Liver (tissue), 9 donors: ENCODE results near the gene JPH4. TPM values are rescaled to one million over a fixed set of nuclear protein-coding genes. Genes with fewer than 3 reads are reported as not detected.

Experiments used
- DNase-seq: peaks from one replicate; pipeline ENCODE4 v3.0.0-alpha.2; 2017; ENCODE audit warnings: low spot score
- H3K27ac ChIP-seq, 2 donors: one replicate each; pipeline ENCODE4 v1.7.0; 2013; ENCODE audit warnings: inconsistent platforms in 2 of 2, low read length in 2 of 2, control low read depth in 1 of 2, low read depth in 1 of 2, mild to moderate bottlenecking in 1 of 2
- H3K27me3 ChIP-seq, 4 donors: one replicate each; pipeline versions ENCODE4 v1.6.1 to v1.7.0; 2013; ENCODE audit warnings: low read length in 3 of 4, inconsistent platforms in 1 of 4, mild to moderate bottlenecking in 1 of 4, moderate library complexity in 1 of 4; ENCODE audit not compliant: control insufficient read depth in 4 of 4, insufficient read depth in 4 of 4
- H3K36me3 ChIP-seq, 4 donors: one replicate each; pipeline versions ENCODE4 v1.6.1 to v1.7.0; 2013; ENCODE audit warnings: low read length in 3 of 4, mild to moderate bottlenecking in 3 of 4, low read depth in 1 of 4, moderate library complexity in 1 of 4; ENCODE audit not compliant: control insufficient read depth in 4 of 4, insufficient read depth in 3 of 4
- H3K4me1 ChIP-seq, 4 donors: one replicate each; pipeline versions ENCODE4 v1.6.1 to v1.7.0; 2013; ENCODE audit warnings: low read length in 3 of 4, mild to moderate bottlenecking in 3 of 4, moderate library complexity in 1 of 4; ENCODE audit not compliant: control insufficient read depth in 4 of 4, insufficient read depth in 4 of 4
- H3K4me3 ChIP-seq, 3 donors: one replicate each; pipeline versions ENCODE4 v1.6.1 to v1.7.0; 2013; ENCODE audit warnings: low read length in 3 of 3, control low read depth in 1 of 3, low read depth in 1 of 3, mild to moderate bottlenecking in 1 of 3
- H3K9ac ChIP-seq, 2 donors: one replicate each; pipeline ENCODE4 v1.7.0; 2013; ENCODE audit warnings: low read length in 2 of 2, mild to moderate bottlenecking in 2 of 2, moderate library complexity in 2 of 2, control low read depth in 1 of 2, low read depth in 1 of 2
- H3K9me3 ChIP-seq, 4 donors: one replicate each; pipeline versions ENCODE4 v1.6.1 to v1.7.0; 2013; ENCODE audit warnings: low read length in 3 of 4; ENCODE audit not compliant: control insufficient read depth in 4 of 4
- ATF3 ChIP-seq: IDR thresholded peaks from 2 replicates; pipeline ENCODE4 v1.6.1; 2016; ENCODE audit warnings: antibody characterized with exemption
- CTCF ChIP-seq: fragments of 150-350 bp; IDR thresholded peaks from 2 replicates; pipeline ENCODE4 v1.5.1; 2017; ENCODE audit warnings: improper control_type of control experiment, low read depth, low read length; ENCODE audit not compliant: missing input control
- EGR1 ChIP-seq, 2 donors: IDR thresholded peaks; 2 replicates each; pipeline ENCODE4 v1.6.1; 2016 to 2018; ENCODE audit warnings: antibody characterized with exemption in 2 of 2, low read depth in 2 of 2
- FOXA1 ChIP-seq: IDR thresholded peaks from 2 replicates; pipeline ENCODE4 v1.6.1; 2016; ENCODE audit warnings: antibody characterized with exemption
- FOXA2 ChIP-seq: IDR thresholded peaks from 2 replicates; pipeline ENCODE4 v1.6.1; 2016; ENCODE audit warnings: antibody characterized with exemption
- HNF4A ChIP-seq, 2 donors: conservative IDR thresholded peaks; 2 replicates each; pipeline ENCODE4 v1.6.1; 2016; ENCODE audit warnings: antibody characterized with exemption in 2 of 2, mild to moderate bottlenecking in 2 of 2
- HNF4G ChIP-seq: IDR thresholded peaks from 2 replicates; pipeline ENCODE4 v1.6.1; 2016; ENCODE audit warnings: antibody characterized with exemption
- JUND ChIP-seq, 2 donors: IDR thresholded peaks; 2 replicates each; pipeline ENCODE4 v1.6.1; 2016; ENCODE audit warnings: antibody characterized with exemption in 2 of 2
- MAX ChIP-seq: IDR thresholded peaks from 2 replicates; pipeline ENCODE4 v1.6.1; 2016; ENCODE audit warnings: antibody characterized with exemption
- NR2F2 ChIP-seq: IDR thresholded peaks from 2 replicates; pipeline ENCODE4 v1.6.1; 2016; ENCODE audit warnings: antibody characterized with exemption
- RAD21 ChIP-seq, 2 donors: IDR thresholded peaks; 2 replicates each; pipeline ENCODE4 v1.6.1; 2016; ENCODE audit warnings: antibody characterized with exemption in 2 of 2, mild to moderate bottlenecking in 2 of 2
- REST ChIP-seq: IDR thresholded peaks from 2 replicates; pipeline ENCODE4 v1.6.1; 2016; ENCODE audit warnings: antibody characterized with exemption, mild to moderate bottlenecking
- RXRA ChIP-seq, 2 donors: IDR thresholded peaks; 2 replicates each; pipeline ENCODE4 v1.6.1; 2017 to 2018; ENCODE audit warnings: antibody characterized with exemption in 2 of 2, mild to moderate bottlenecking in 1 of 2
- SP1 ChIP-seq: IDR thresholded peaks from 2 replicates; pipeline ENCODE4 v1.6.1; 2018; ENCODE audit warnings: antibody characterized with exemption, mild to moderate bottlenecking
- TAF1 ChIP-seq: conservative IDR thresholded peaks from 2 replicates; pipeline ENCODE4 v1.6.1; 2016; ENCODE audit warnings: antibody characterized with exemption, mild to moderate bottlenecking
- YY1 ChIP-seq: IDR thresholded peaks from 2 replicates; pipeline ENCODE4 v1.6.1; 2016; ENCODE audit warnings: antibody characterized with exemption, mild to moderate bottlenecking
- ZBTB33 ChIP-seq: IDR thresholded peaks from 2 replicates; pipeline ENCODE4 v1.6.1; 2016; ENCODE audit warnings: antibody characterized with exemption
- WGBS: extraction: QIAGEN DNeasy Blood & Tissue Kit; methylation state at CpG from one replicate; pipeline ENCODE4 v1.1.7; 2013; 5-methylcytosine and 5-hydroxymethylcytosine counted together
- polyA plus RNA-seq, 2 donors: library from polyadenylated mRNA; stranded (reverse) in 1 of 2; unstranded in 1 of 2; fragments of 200-250 nt in 1 of 2; fragments of >200 nt in 1 of 2; fragmentation: Nextera tagmentation in 1 of 2; extraction: Ambion mirVana in 1 of 2; gene quantifications; one replicate each; pipeline versions ENCODE4 v1.2.1 to v1.2.3, GENCODE V29; 2013 to 2015
- total RNA-seq, 2 donors: library from RNA; depleted of rRNA; stranded (reverse); fragments of >200 nt; gene quantifications; one replicate each; pipeline ENCODE4 v1.2.3, GENCODE V29; 2014
- donor health status: healthy.
- donor health status: healthy.
- donor health status: healthy.
- donor health status: healthy.
- donor health status: healthy.

JPH4 gene
- total and polyA plus RNA-seq, 4 donors = 0.07 to 0.24 (median 0.16) TPM

- H3K36me3 ChIP-seq = peaks cover 1 to 10% (median 4%) of the 10 kb centered on the region in 4 donors
- no peak for TF ChIP-seq JUND (IDR thresholded peaks at IDR 0.05)
- no peak for TF ChIP-seq CTCF
- no peak for TF ChIP-seq TAF1
- no peak for TF ChIP-seq HNF4A (conservative IDR thresholded peaks at IDR 0.05)
- no peak for TF ChIP-seq EGR1 (IDR thresholded peaks at IDR 0.05; ENCODE audit: low read depth in 2 of 2)
- TF ChIP-seq SP1 = no peak
- no peak for TF ChIP-seq YY1
- TF ChIP-seq FOXA1 = no peak
- TF ChIP-seq ZBTB33 = no peak
- TF ChIP-seq ATF3 = no peak
- TF ChIP-seq FOXA2 = no peak
- no peak for TF ChIP-seq RXRA (IDR thresholded peaks at IDR 0.05)
- TF ChIP-seq RAD21 (IDR thresholded peaks at IDR 0.05) = no peak
- TF ChIP-seq NR2F2 = no peak
- WGBS = 91% methylated on average over 11 of the region's 11 CpGs
These were observed 13.0 kb downstream of the JPH4 start for GRCh38 chr14:23565626-23566025.

GRCh38 chr14:23564876-23565275 lies 13.7 kb downstream of the JPH4 start:
- Histone ChIP-seq H3K9ac (no peak overlapping the region), H3K27ac (no peak overlapping the region), H3K9me3 (no peaks in the 10 kb centered on the region), H3K4me1 (peaks cover 0 to 30% (median 19%) of the 10 kb centered on the region in 4 donors), H3K4me3 (no peak overlapping the region), H3K36me3 (peaks cover 1 to 16% (median 6%) of the 10 kb centered on the region in 4 donors), H3K27me3 (no peaks in the 10 kb centered on the region)
- TF ChIP-seq ZBTB33 (no peak), FOXA1 (no peak), MAX (no peak), HNF4A (conservative IDR thresholded peaks at IDR 0.05) (no peak), REST (no peak), RXRA (IDR thresholded peaks at IDR 0.05) (no peak), HNF4G (no peak), NR2F2 (no peak), RAD21 (IDR thresholded peaks at IDR 0.05) (no peak), JUND (IDR thresholded peaks at IDR 0.05) (no peak)
- no peak for DNase-seq
- WGBS = 92% methylated on average over 7 of the region's 7 CpGs

More at GRCh38 chr14:23565626-23566025, 13.0 kb downstream of the JPH4 start:
- DNase-seq = no peak
- Histone ChIP-seq H3K9me3 (no peaks in the 10 kb centered on the region), H3K4me1 (peaks cover 0 to 30% (median 19%) of the 10 kb centered on the region in 4 donors), H3K27me3 (no peaks in the 10 kb centered on the region), H3K9ac (no peak overlapping the region), H3K4me3 (no peak overlapping the region), H3K27ac (no peak overlapping the region)
